ENCODE measurements around the gene EIF1AD. TPM values are rescaled to one million over a fixed set of nuclear protein-coding genes. Genes with fewer than 3 reads are reported as not detected.

EIF1AD gene
- total and polyA plus RNA-seq, 3 donors from 2014 or later: 42.5 to 46.5 (median 43.2) TPM

- Histone ChIP-seq H3K27ac (no peak overlapping the region), H3K4me3 (no peak overlapping the region), H3K9me3 (no peaks in the 10 kb centered on the region), H3K4me1 (no peaks in the 10 kb centered on the region), H3K36me3 (ENCODE audit: low read depth, missing control alignments) (no peaks in the 10 kb centered on the region), H3K27me3 (no peaks in the 10 kb centered on the region)
- intact Hi-C loops (cut with DNase I; ENCODE audit: low total_unique reads): no loop called here
- TF ChIP-seq CTCF (IDR thresholded peaks at IDR 0.05) (no peak), POLR2A (IDR thresholded peaks at IDR 0.05) (no peak)
- DNase-seq: no peak
- WGBS, 2 donors: 77 to 90% methylated on average over 3 of the region's 3 CpGs
Measured at GRCh38 chr11:66037327-66037726, 35.4 kb upstream of the EIF1AD start.

- TF ChIP-seq POLR2A (IDR thresholded peaks at IDR 0.05) (no peak), CTCF (IDR thresholded peaks at IDR 0.05) (no peak)
Measured at GRCh38 chr11:66036334-66036710, 34.4 kb upstream of the EIF1AD start.

GRCh38 chr11:66035653-66036333 is 33.8 kb upstream of the EIF1AD start:
- Histone ChIP-seq H3K27ac (no peak overlapping the region), H3K4me1 (no peaks in the 10 kb centered on the region), H3K27me3 (no peaks in the 10 kb centered on the region), H3K36me3 (ENCODE audit: low read depth, missing control alignments) (no peaks in the 10 kb centered on the region), H3K4me3 (no peak overlapping the region), H3K9me3 (no peaks in the 10 kb centered on the region)
- no peak for TF ChIP-seq CTCF (IDR thresholded peaks at IDR 0.05)
- no peak for TF ChIP-seq POLR2A (IDR thresholded peaks at IDR 0.05)
- WGBS, 2 donors: 65 to 67% methylated on average over 9 of the region's 9 CpGs
- DNase-seq: no peak
- intact Hi-C loops (cut with DNase I; ENCODE audit: low total_unique reads): no loop called here

More at GRCh38 chr11:66036334-66036710, 34.4 kb upstream of the EIF1AD start:
- DNase-seq: no peak
- Histone ChIP-seq H3K4me1 (no peaks in the 10 kb centered on the region), H3K36me3 (ENCODE audit: low read depth, missing control alignments) (no peaks in the 10 kb centered on the region), H3K4me3 (no peak overlapping the region), H3K9me3 (no peaks in the 10 kb centered on the region), H3K27me3 (no peaks in the 10 kb centered on the region), H3K27ac (no peak overlapping the region)
- intact Hi-C loops (cut with DNase I; ENCODE audit: low total_unique reads): no loop called here
- 69 to 81% methylated on average over 5 of the region's 5 CpGs for WGBS, 2 donors

GRCh38 chr11:66032957-66033735 is 31.2 kb upstream of the EIF1AD start:
- Histone ChIP-seq H3K27ac (no peak overlapping the region), H3K9me3 (no peaks in the 10 kb centered on the region), H3K36me3 (ENCODE audit: low read depth, missing control alignments) (no peaks in the 10 kb centered on the region), H3K4me1 (no peaks in the 10 kb centered on the region), H3K27me3 (no peaks in the 10 kb centered on the region), H3K4me3 (no peak overlapping the region)
- 85 to 86% methylated on average over 8 of the region's 8 CpGs for WGBS, 2 donors
- DNase-seq: no peak
- intact Hi-C loops (cut with DNase I; ENCODE audit: low total_unique reads): no loop called here
- TF ChIP-seq CTCF (IDR thresholded peaks at IDR 0.05) (no peak), POLR2A (IDR thresholded peaks at IDR 0.05) (no peak)
